ENCODE measurements around the gene RAET1G. TPM values are rescaled to one million over a fixed set of nuclear protein-coding genes. Genes with fewer than 3 reads are reported as not detected.

The RAET1G gene
- total and polyA plus RNA-seq, 9 of the 15 experiments (the other 6 are each of a cell fraction or from before 2014, with no cell fraction given), result 0.11 TPM; not detected in 8

- TF ChIP-seq ZNF354B (CRISPR knock-in tag; IDR thresholded peaks at IDR 0.05), result no peak
- no peak for TF ChIP-seq GABPB1 (CRISPR knock-in tag; IDR thresholded peaks at IDR 0.05)
- TF ChIP-seq CREB3 (tag; conservative IDR thresholded peaks at IDR 0.05; ENCODE audit: low read depth), result no peak
- no peak for TF ChIP-seq ARID3A (IDR thresholded peaks at IDR 0.05; ENCODE audit: borderline replicate concordance, low read depth, low read length)
- TF ChIP-seq JUNB (CRISPR knock-in tag; conservative IDR thresholded peaks at IDR 0.05), result no peak
- no peak for TF ChIP-seq MGA (IDR thresholded peaks at IDR 0.05)
- TF ChIP-seq ARNT (IDR thresholded peaks at IDR 0.05), result no peak
- no peak for TF ChIP-seq ZNF224 (CRISPR knock-in tag; IDR thresholded peaks at IDR 0.05)
- TF ChIP-seq PCBP2 (IDR thresholded peaks at IDR 0.05; ENCODE audit: low read depth, low read length, poor library complexity, severe bottlenecking), result no peak
- TF ChIP-seq SIN3B (IDR thresholded peaks at IDR 0.05; ENCODE audit: low read depth), result no peak
- no peak for TF ChIP-seq KLF1 (tag; IDR thresholded peaks at IDR 0.05)
- no peak for TF ChIP-seq HNRNPH1 (optimal IDR thresholded peaks at IDR 0.05; ENCODE audit: low read depth, low read length)
- no peak for TF ChIP-seq PHF21A (IDR thresholded peaks at IDR 0.05; ENCODE audit: borderline replicate concordance, low read depth)
- TF ChIP-seq BCL6 (CRISPR knock-in tag; IDR thresholded peaks at IDR 0.05), result no peak
Measured at GRCh38 chr6:149934249-149935156, 11.6 kb upstream of the RAET1G start (continued).
